HG03521 (cell line): ENCODE results near the gene RAB7B.

Experiments used
- ATAC-seq: cut with Tn5 transposase; IDR thresholded peaks from one replicate; pipeline ENCODE4 v1.9.1; 2021; ENCODE audit warnings: mild to moderate bottlenecking, moderate library complexity; ENCODE audit not compliant: unreplicated experiment

The RAB7B gene

GRCh38 chr1:205975387-205975998 lies 27.7 kb downstream of the RAB7B start:
- ATAC-seq: no peak

GRCh38 chr1:205974712-205975111 lies 28.5 kb downstream of the RAB7B start:
- ATAC-seq: no peak

DNA sequence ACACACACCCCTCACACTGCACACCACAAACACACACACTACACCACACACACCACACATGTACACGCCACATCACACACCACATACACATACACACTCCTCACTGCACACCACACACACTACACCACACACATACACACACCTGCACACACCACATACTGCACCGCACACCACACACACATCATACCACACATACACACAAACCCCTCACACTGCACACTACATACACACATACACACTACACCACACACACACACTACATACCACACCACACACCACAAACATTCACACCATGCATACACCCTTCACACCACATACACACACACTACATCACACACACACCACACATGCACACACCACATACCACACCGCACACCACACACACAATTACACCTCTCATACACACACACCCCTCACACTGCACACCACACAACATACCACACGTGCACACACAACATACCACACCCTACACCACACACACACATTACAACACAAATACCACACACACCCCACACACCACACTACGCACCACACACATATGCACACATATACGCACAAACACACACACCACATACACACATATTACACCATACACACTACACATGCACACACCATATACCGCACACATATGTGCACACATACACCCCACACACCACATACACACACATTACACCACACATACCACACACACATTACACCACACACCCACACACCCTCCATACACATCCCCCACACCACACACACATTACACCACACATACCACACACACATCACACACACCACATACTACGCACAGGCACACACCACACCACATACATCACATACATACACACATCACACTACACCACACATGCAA lies 29.6 kb downstream of the RAB7B start:
- ATAC-seq: no peak

DNA sequence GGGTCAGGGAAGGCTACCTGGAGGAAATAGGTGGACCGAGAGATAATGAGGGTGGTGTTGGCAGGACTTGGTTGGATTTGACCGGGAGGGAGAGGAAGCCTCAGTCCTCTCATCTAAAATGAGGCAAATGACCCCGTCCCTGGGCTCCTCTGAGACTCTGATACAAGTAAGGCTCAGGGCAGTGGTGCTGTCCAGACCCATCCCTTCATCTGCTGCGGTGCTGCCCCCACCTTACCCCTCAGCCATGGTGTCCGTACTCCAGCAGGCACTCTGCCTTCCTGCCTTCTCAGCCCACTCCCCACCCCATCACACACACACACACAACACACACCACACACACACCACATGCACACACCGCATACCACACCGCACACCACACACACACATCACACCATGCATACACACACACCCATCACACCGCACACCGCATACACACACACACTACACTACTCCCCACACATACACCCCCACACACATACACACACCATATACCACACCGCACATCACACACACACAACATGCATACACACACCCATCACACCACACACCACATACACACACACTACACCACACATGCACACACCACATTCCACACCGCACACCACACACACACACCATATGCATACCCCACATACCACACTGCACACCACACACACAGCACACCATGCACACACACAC lies 30.6 kb downstream of the RAB7B start:
- ATAC-seq: no peak

DNA sequence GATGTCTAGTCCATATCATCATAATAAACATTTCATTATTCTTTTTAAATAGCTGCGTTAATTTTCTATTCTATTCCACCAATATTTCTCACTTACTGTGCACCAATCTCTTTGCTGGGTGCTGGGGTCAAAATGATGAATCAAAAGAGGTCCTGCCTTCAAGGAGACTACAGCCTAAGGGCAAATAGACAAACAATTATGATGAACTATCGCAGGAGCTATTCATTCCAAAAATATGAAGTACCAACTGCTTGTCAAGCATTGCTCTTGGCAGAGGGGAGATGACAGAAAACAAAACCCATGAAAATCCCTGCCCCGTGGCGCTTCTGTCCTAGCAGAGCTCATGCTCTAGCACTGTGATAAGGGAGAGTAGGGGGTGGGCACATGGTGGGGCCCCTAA lies 31.1 kb downstream of the RAB7B start:
- no peak for ATAC-seq

GRCh38 chr1:205971082-205971481 lies 32.1 kb downstream of the RAB7B start:
- no peak for ATAC-seq

- ATAC-seq: no peak
Measured at GRCh38 chr1:205970486-205970885, 32.7 kb downstream of the RAB7B start.

DNA sequence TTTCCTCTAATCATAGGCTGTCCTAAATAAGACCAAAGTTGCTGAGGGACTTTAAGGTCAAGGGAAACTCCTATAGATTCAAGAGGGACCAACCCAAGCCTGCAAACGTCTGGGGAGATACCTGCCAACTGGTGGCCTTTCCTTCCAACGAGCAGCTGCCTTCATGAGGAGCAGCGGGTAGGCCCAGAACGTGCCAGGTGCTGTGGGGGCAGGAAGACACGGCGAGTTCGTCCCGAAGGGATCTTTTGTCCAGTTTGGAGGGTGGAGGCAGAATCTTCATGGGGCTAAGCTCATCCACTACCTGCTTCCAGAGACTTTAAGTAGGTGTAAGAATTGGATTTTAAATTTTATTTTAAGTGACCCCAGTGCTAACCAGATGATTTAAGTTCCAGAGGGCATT lies 34.0 kb downstream of the RAB7B start:
- ATAC-seq: no peak

- ATAC-seq: no peak
Measured at GRCh38 chr1:205967554-205968335, 35.5 kb downstream of the RAB7B start.

- ATAC-seq: no peak
Measured at GRCh38 chr1:205965036-205965884, 37.9 kb downstream of the RAB7B start.

DNA sequence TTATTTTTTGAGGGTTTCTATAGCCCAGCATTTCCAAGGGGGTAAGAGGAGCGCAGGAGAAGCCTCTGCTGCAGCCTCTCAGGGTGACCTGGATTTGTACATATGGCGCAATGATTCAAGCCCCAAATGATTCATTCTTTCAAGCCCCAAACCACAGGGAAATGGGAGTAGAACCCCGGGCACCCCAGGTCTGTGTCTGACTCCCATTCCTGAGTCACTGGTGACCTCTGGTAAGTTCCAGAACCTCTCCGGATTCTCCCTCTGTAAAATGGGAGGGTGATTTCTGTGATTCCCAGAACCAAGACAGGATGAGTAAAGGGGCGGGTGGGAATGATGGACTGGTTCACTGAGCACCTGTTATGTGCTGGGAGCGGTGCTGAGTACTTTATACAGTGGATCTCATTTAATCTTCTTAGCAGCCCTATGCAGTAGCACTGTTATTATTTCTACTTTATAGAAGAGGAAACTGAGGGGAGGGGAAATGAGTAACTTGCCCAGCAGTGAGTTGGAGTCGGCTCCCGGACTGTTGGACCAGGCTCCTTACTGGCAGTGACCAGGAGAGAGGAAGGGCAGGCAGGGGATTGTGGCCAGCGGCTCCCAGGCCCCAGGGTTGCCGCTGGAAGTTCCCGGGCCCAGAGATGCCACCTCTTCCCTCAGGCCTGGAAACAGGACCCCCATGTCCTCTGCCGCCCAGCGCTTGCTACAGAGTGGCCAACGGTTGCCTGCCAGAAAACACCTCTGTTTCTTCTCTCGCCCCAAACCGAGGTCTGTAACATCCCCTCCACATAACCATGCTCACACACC lies 39.6 kb downstream of the RAB7B start:
- ATAC-seq: no peak

- no peak for ATAC-seq
Measured at GRCh38 chr1:205962821-205963221, 40.4 kb downstream of the RAB7B start.

- no peak for ATAC-seq
Measured at GRCh38 chr1:205961991-205962820, 41.0 kb downstream of the RAB7B start.

DNA sequence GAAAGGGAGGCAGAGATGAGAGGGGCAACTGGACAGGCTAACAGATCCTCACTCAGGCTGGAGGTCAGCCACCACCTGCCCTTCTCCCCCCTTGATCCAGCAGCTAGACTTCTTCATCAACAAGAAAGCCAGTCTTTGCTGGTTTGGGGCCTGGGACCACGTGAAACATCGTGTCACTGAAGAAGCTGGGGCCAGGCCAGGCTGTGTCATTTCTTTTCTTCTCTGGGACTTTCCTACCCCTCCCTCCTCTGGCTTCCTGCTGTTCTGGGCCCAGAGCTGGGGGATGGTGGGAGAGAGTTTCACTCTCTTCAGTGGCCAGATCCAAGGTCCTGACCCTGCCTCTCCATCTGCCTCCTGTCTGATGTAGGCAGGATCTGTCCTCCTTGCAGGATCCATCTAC lies 41.8 kb downstream of the RAB7B start:
- no peak for ATAC-seq

- no peak for ATAC-seq
Measured at GRCh38 chr1:205959789-205960188, 43.4 kb downstream of the RAB7B start.

DNA sequence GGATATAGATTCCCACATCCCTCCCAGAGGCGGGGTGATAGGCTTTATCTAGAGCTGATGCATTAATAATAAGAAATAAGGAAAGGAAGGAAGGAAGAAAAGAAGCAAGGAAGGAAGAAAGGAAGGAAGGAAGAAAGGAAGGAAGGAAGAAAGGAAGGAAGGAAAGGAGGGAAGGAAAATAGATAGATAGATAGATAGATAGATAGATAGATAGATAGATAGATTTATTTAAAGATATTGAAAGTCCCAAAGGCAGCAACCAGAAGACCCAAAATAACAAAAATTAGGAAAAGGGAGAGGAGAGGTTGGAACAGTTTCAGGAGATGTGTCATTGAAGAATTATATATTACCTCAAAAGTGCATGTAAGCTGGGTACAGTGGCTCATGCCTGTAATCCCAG lies 47.7 kb downstream of the RAB7B start:
- ATAC-seq: no peak

DNA sequence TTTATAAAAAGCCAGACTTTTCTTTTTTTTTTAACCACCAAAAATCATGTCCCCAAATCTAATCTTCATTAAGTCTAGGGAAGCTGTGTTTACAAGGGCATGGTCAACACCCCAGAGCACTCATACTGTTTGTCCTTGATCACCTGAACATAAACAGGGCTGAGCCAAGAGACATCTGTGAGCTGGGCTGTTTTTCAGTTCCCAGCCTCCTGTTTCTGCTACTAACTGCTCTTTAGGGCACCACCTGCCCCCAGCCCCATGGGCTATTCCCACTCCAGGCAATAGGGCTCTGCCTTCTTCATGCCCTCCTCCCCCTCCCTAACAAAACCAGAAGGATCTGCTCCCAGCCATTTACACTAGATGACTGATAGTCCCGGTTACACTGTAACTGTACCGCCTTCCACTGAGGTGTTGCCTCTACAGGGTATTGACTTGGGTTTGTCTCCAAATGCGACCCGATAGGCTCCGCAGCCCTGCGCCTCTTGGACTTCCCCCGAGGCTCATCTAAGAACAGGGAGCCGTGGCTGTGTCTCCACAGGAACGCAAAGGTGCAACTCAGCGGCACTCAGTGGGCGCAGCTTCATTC lies 48.3 kb downstream of the RAB7B start:
- no peak for ATAC-seq

- no peak for ATAC-seq
Measured at GRCh38 chr1:205951746-205952145, 51.4 kb downstream of the RAB7B start.
